Endothelial cell of umbilical vein (primary cell): ENCODE data around the gene RND1. TPM values are rescaled to one million over a fixed set of nuclear protein-coding genes. Genes with fewer than 3 reads are reported as not detected.

Source experiments
- BruUV-seq: library from RNA; stranded (reverse); fragments of 400-500 nt; replicated peaks from 2 replicates; lab custom pipeline; 2021; lab: Mats Ljungman, UMichigan
- CTCF ChIA-PET: fragments of 300-600, 350-600 bp; sonication (Branson Sonifier 250); formaldehyde crosslinking; loops from one replicate; lab custom pipeline; 2021; ENCODE audit warnings: antibody characterized with exemption, inconsistent platforms; lab: Charles Lee
- POLR2A ChIA-PET: fragments of 300-600, 350-600 bp; sonication (Branson Sonifier 250); formaldehyde crosslinking; loops from one replicate; lab custom pipeline; 2021; ENCODE audit warnings: antibody characterized with exemption, inconsistent platforms; lab: Charles Lee
- DNase-seq: peaks from one replicate; pipeline ENCODE4 v3.0.0-alpha.2; 2011; ENCODE audit warnings: low read depth, low spot score
- FAIRE-seq: peaks from 2 replicates; lab custom pipeline; 2011; peaks lifted over from hg19 to GRCh38; lab: Jason Lieb, UNC
- H2AFZ ChIP-seq: 2 replicates; pipeline ENCODE4 v1.6.0; 2012; ENCODE audit warnings: low read depth, low read length, control low read depth, inconsistent platforms
- H3K27ac ChIP-seq: 2 replicates; pipeline ENCODE4 v1.5.1; 2011; ENCODE audit warnings: low read depth, mild to moderate bottlenecking, control low read depth, low read length, moderate library complexity; ENCODE audit not compliant: insufficient read depth
- H3K27me3 ChIP-seq, 2 experiments: 2 replicates each; pipeline versions ENCODE4 v1.6.0 to v1.6.1; 2011; ENCODE audit warnings: low read length in 2 of 2, mixed read lengths in 1 of 2; ENCODE audit not compliant: control insufficient read depth in 2 of 2, insufficient read depth in 2 of 2
- H3K36me3 ChIP-seq, 2 experiments: 2 replicates in 1 of 2; 3 replicates in 1 of 2; pipeline ENCODE4 v1.5.1; 2011; ENCODE audit warnings: low read length in 2 of 2, mild to moderate bottlenecking in 1 of 2, moderate library complexity in 1 of 2; ENCODE audit not compliant: control insufficient read depth in 2 of 2, insufficient read depth in 2 of 2; ENCODE audit errors: extremely low read depth in 1 of 2
- H3K4me1 ChIP-seq: 3 replicates; pipeline ENCODE4 v1.5.1; 2011; ENCODE audit warnings: mild to moderate bottlenecking, low read length; ENCODE audit not compliant: control insufficient read depth, insufficient read depth; ENCODE audit errors: extremely low read depth
- H3K4me2 ChIP-seq: 2 replicates; pipeline ENCODE4 v1.6.1; 2011; ENCODE audit warnings: low read length, control low read depth, mixed read lengths; ENCODE audit not compliant: insufficient read depth
- H3K4me3 ChIP-seq, 3 experiments: fragments of 200-600 bp in 1 of 3; sonication (generic), shearing (Covaris generic) in 1 of 3; replicated peaks in 1 of 3; 2 replicates each; pipeline ENCODE4 v1.5.1; 2011 to 2016; ENCODE audit warnings: control low read depth in 3 of 3, low read length in 3 of 3, mild to moderate bottlenecking in 2 of 3, inconsistent platforms in 1 of 3, low read depth in 1 of 3, moderate library complexity in 1 of 3; ENCODE audit not compliant: insufficient read depth in 1 of 3
- H3K79me2 ChIP-seq: 2 replicates; pipeline ENCODE4 v1.6.0; 2012; ENCODE audit warnings: low read length, inconsistent platforms; ENCODE audit not compliant: control insufficient read depth, insufficient read depth
- H3K9ac ChIP-seq: replicated peaks from 2 replicates; pipeline ENCODE3; 2011; ENCODE audit warnings: low read length, control low read depth; ENCODE audit not compliant: insufficient read depth; ENCODE audit errors: extremely low read depth
- H3K9me1 ChIP-seq: replicated peaks from 3 replicates; pipeline ENCODE4 v1.6.0; 2011; ENCODE audit warnings: mild to moderate bottlenecking, low read length; ENCODE audit not compliant: control insufficient read depth, insufficient read depth; ENCODE audit errors: extremely low read depth
- H3K9me3 ChIP-seq: replicated peaks from 2 replicates; pipeline ENCODE4 v1.5.1; 2012; ENCODE audit warnings: low read length, inconsistent platforms; ENCODE audit not compliant: control insufficient read depth, insufficient read depth
- H4K20me1 ChIP-seq: replicated peaks from 2 replicates; pipeline ENCODE3; 2011; ENCODE audit warnings: mild to moderate bottlenecking, low read length; ENCODE audit not compliant: control insufficient read depth, insufficient read depth; ENCODE audit errors: extremely low read depth
- EZH2 ChIP-seq: IDR thresholded peaks from 2 replicates; pipeline ENCODE4 v1.6.1; 2012; ENCODE audit warnings: borderline replicate concordance, low read depth, mild to moderate bottlenecking, moderate library complexity, low read length, inconsistent platforms; ENCODE audit not compliant: severe bottlenecking
- FOS ChIP-seq: IDR thresholded peaks from 2 replicates; pipeline ENCODE4 v1.6.1; 2011; ENCODE audit warnings: mild to moderate bottlenecking, low read length, moderate library complexity, borderline replicate concordance; ENCODE audit not compliant: insufficient read depth
- GATA2 ChIP-seq: IDR thresholded peaks from 2 replicates; pipeline ENCODE4 v1.7.0; 2011; ENCODE audit warnings: low read depth, mild to moderate bottlenecking, moderate library complexity, mixed read lengths, low read length; ENCODE audit not compliant: insufficient read length, insufficient read depth
- JUN ChIP-seq: IDR thresholded peaks from 2 replicates; pipeline ENCODE4 v1.6.1; 2011; ENCODE audit warnings: borderline replicate concordance, low read depth; ENCODE audit not compliant: insufficient read length, insufficient read depth
- MAX ChIP-seq: IDR thresholded peaks from 2 replicates; pipeline ENCODE4 v1.6.1; 2011; ENCODE audit not compliant: insufficient read depth, insufficient read length
- MYC ChIP-seq: IDR thresholded peaks from one replicate; pipeline ENCODE4 v1.6.1; 2011; ENCODE audit warnings: mild to moderate bottlenecking, low read depth, low read length
- POLR2A ChIP-seq: IDR thresholded peaks from 2 replicates; pipeline ENCODE4 v1.6.1; 2012; ENCODE audit warnings: low read depth, mild to moderate bottlenecking, control low read depth, low read length
- POLR2AphosphoS5 ChIP-seq: IDR thresholded peaks from 2 replicates; pipeline ENCODE4 v1.6.1; 2012; ENCODE audit warnings: low read depth, mild to moderate bottlenecking, control low read depth, low read length, moderate library complexity; ENCODE audit not compliant: insufficient read depth
- dilution Hi-C: fragments of 300-500 bp; cut with MboI; formaldehyde crosslinking; loops from one replicate; pipeline ENCODE4 v1.15.0; 2019; ENCODE audit warnings: low sequenced_read_pairs; ENCODE audit not compliant: extremely low pct_ligation_motif_present
- intact Hi-C: fragments of 100-400 bp; cut with micrococcal nuclease; formaldehyde crosslinking; loops from one replicate; pipeline ENCODE4 v1.10.0; 2022
- polyA plus RNA-seq, 4 experiments: library from polyadenylated mRNA; depleted of rRNA in 3 of 4; stranded (reverse) in 3 of 4; unstranded in 1 of 4; fragments of >200 nt; gene quantifications; 2 replicates each; pipeline versions ENCODE4 v1.2.1 to v1.2.3, GENCODE V29; 2011 to 2012; ENCODE audit warnings: missing spikeins in 1 of 4
- total RNA-seq: library from RNA; stranded (reverse); gene quantifications from 2 replicates; pipeline ENCODE4 v1.2.3, GENCODE V29; 2021
- TF ChIP-seq, protein P1 (sequence below), 2 donors: IDR thresholded peaks; 1 replicate in 1 of 2; 2 replicates in 1 of 2; pipeline ENCODE4 v1.5.1; 2011; ENCODE audit warnings: low read length in 2 of 2, mild to moderate bottlenecking in 2 of 2, moderate library complexity in 2 of 2, control low read depth in 1 of 2, inconsistent platforms in 1 of 2, low read depth in 1 of 2; ENCODE audit not compliant: insufficient read depth in 1 of 2; ENCODE audit errors: extremely low read depth in 1 of 2

The RND1 gene
- total and polyA plus RNA-seq, 2 donors (not counting 3 experiments of a cell fraction or from before 2014, with no cell fraction given) = 4.0 to 9.9 TPM

GRCh38 chr12:48854488-48854887 is 11.2 kb downstream of the RND1 start:
- H3K27me3 ChIP-seq = no peaks in the 10 kb centered on the region
- DNase-seq = no peak
- H3K9me3 ChIP-seq = no peaks in the 10 kb centered on the region
- intact Hi-C loops (no loop called here), dilution Hi-C loops (no loop called here)
- TF ChIP-seq, protein P1, sequence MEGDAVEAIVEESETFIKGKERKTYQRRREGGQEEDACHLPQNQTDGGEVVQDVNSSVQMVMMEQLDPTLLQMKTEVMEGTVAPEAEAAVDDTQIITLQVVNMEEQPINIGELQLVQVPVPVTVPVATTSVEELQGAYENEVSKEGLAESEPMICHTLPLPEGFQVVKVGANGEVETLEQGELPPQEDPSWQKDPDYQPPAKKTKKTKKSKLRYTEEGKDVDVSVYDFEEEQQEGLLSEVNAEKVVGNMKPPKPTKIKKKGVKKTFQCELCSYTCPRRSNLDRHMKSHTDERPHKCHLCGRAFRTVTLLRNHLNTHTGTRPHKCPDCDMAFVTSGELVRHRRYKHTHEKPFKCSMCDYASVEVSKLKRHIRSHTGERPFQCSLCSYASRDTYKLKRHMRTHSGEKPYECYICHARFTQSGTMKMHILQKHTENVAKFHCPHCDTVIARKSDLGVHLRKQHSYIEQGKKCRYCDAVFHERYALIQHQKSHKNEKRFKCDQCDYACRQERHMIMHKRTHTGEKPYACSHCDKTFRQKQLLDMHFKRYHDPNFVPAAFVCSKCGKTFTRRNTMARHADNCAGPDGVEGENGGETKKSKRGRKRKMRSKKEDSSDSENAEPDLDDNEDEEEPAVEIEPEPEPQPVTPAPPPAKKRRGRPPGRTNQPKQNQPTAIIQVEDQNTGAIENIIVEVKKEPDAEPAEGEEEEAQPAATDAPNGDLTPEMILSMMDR (IDR thresholded peaks at IDR 0.05; ENCODE audit: extremely low read depth in 1 of 2, insufficient read depth in 1 of 2, low read depth in 1 of 2, low read length in 2 of 2) = no peak
- TF ChIP-seq POLR2AphosphoS5 (no peak), JUN (no peak), MYC (no peak), FOS (no peak), EZH2 (no peak), MAX (no peak), POLR2A (no peak), GATA2 (no peak)
- POLR2A ChIA-PET = no interaction called here
- H3K36me3 ChIP-seq = peaks cover 0 to 6% of the 10 kb centered on the region in 2 experiments
- H3K4me1 ChIP-seq = peaks cover 18% of the 10 kb centered on the region
- no peaks in the 10 kb centered on the region for H3K9me1 ChIP-seq
- no peak overlapping the region for H3K4me2 ChIP-seq
- H3K79me2 ChIP-seq = peaks cover 24% of the 10 kb centered on the region
- no peak overlapping the region for H3K9ac ChIP-seq
- no peak for FAIRE-seq
- H2AFZ ChIP-seq = no peak overlapping the region
- CTCF ChIA-PET = interaction anchor here (0.7 to 11.3 kb wide), 8 partner anchors 11 to 142 kb away, joined by 3 to 703 read pairs (median 56); partner anchors contain the start of gene RND1
- H3K4me3 ChIP-seq = no peak overlapping the region
- no peak overlapping the region for H3K27ac ChIP-seq
- BruUV-seq = no TSS peak
- H4K20me1 ChIP-seq = no peaks in the 10 kb centered on the region
